GM23338 (cell line): ENCODE results near the gene JAK3. TPM values are rescaled to one million over a fixed set of nuclear protein-coding genes. Genes with fewer than 3 reads are reported as not detected.
"Not testable (repeated sequence)": the region's sequence is repeated elsewhere in the genome, so short reads cannot be mapped to it uniquely, and the experiment has no call there.

Source experiments
- ATAC-seq: fragments of 200-7000 bp; cut with Tn5 transposase; 3 replicates; pipeline ENCODE4 v1.9.1; 2020
- DNase-seq: peaks from one replicate; pipeline ENCODE4 v3.0.0-alpha.2; 2015; ENCODE audit warnings: low spot score
- H2AFZ ChIP-seq: fragments of 200-600 bp; sonication (generic); 2 replicates; pipeline ENCODE4 v1.8.0; 2016; ENCODE audit warnings: antibody characterized with exemption, mild to moderate bottlenecking, moderate library complexity
- H3F3A ChIP-seq: fragments of 200-600 bp; sonication (generic); replicated peaks from 2 replicates; pipeline ENCODE4 v1.8.0; 2017; ENCODE audit warnings: antibody characterized with exemption, mixed run types, low read depth
- H3K27ac ChIP-seq: fragments of 200-600 bp; sonication (generic); 2 replicates; pipeline ENCODE4 v1.6.1; 2016; ENCODE audit warnings: low read depth
- H3K27me3 ChIP-seq: fragments of 200-600 bp; sonication (generic); 2 replicates; pipeline ENCODE4 v1.8.0; 2016; ENCODE audit warnings: mild to moderate bottlenecking, mixed run types, moderate library complexity; ENCODE audit not compliant: insufficient read depth
- H3K36me3 ChIP-seq: fragments of 200-600 bp; sonication (generic); 2 replicates; pipeline ENCODE4 v1.8.0; 2016; ENCODE audit warnings: mild to moderate bottlenecking; ENCODE audit not compliant: insufficient read depth
- H3K4me1 ChIP-seq: fragments of 200-600 bp; sonication (generic); 2 replicates; pipeline ENCODE4 v1.8.0; 2016; ENCODE audit warnings: mild to moderate bottlenecking, moderate library complexity; ENCODE audit not compliant: insufficient read depth
- H3K4me2 ChIP-seq: fragments of 200-600 bp; sonication (generic); 2 replicates; pipeline ENCODE4 v1.7.1; 2017; ENCODE audit warnings: mixed run types
- H3K4me3 ChIP-seq: fragments of 200-600 bp; sonication (generic); 2 replicates; pipeline ENCODE4 v1.6.1; 2016; ENCODE audit warnings: mixed run types
- H3K79me2 ChIP-seq: fragments of 200-600 bp; sonication (generic); replicated peaks from 2 replicates; pipeline ENCODE4 v1.8.0; 2017; ENCODE audit warnings: mild to moderate bottlenecking; ENCODE audit not compliant: insufficient read depth
- H3K9me2 ChIP-seq: fragments of 200-600 bp; sonication (generic); 2 replicates; pipeline ENCODE4 v1.8.0; 2017; ENCODE audit not compliant: insufficient read depth
- H4K20me1 ChIP-seq: fragments of 200-600 bp; sonication (generic); replicated peaks from 2 replicates; pipeline ENCODE4 v1.8.0; 2017; ENCODE audit warnings: mild to moderate bottlenecking; ENCODE audit not compliant: insufficient read depth
- H3K27ac Mint-ChIP-seq: 2 replicates; pipeline ENCODE4 v1.8.0; 2020; ENCODE audit warnings: inconsistent platforms, mild to moderate bottlenecking, moderate library complexity, mixed read lengths
- H3K27me3 Mint-ChIP-seq: 3 replicates; pipeline ENCODE4 v1.8.0; 2022; ENCODE audit warnings: low read depth, mild to moderate bottlenecking, moderate library complexity, mixed read lengths, inconsistent platforms; ENCODE audit not compliant: insufficient read depth, poor library complexity
- H3K36me3 Mint-ChIP-seq: 3 replicates; pipeline ENCODE4 v1.8.0; 2021; ENCODE audit warnings: low read depth, mild to moderate bottlenecking, inconsistent platforms, moderate library complexity, mixed read lengths
- H3K4me1 Mint-ChIP-seq: 3 replicates; pipeline ENCODE4 v1.8.0; 2020; ENCODE audit warnings: mild to moderate bottlenecking, inconsistent platforms, mixed read lengths
- H3K4me3 Mint-ChIP-seq: 3 replicates; pipeline ENCODE4 v1.8.0; 2021; ENCODE audit warnings: moderate library complexity, mild to moderate bottlenecking, inconsistent platforms, mixed read lengths
- H3K9me3 Mint-ChIP-seq: 3 replicates; pipeline ENCODE4 v1.8.0; 2020; ENCODE audit warnings: moderate library complexity, mild to moderate bottlenecking, inconsistent platforms, mixed read lengths
- CREB1 ChIP-seq: fragments of 250-450 bp; sonication (Bioruptor Pico); IDR thresholded peaks from 2 replicates; pipeline ENCODE4 v1.5.0; 2020; ENCODE audit warnings: low read depth, mild to moderate bottlenecking, moderate library complexity
- JUNB ChIP-seq: IDR thresholded peaks from one replicate; pipeline ENCODE4 v1.6.1; 2016; ENCODE audit warnings: antibody characterized with exemption; ENCODE audit not compliant: unreplicated experiment
- STAT1 ChIP-seq: IDR thresholded peaks from one replicate; pipeline ENCODE4 v1.6.1; 2016; ENCODE audit warnings: antibody characterized with exemption; ENCODE audit not compliant: unreplicated experiment
- ZNF114 ChIP-seq: fragments of 250-450 bp; sonication (Bioruptor Pico); IDR thresholded peaks from 2 replicates; pipeline ENCODE4 v1.5.0; 2020; ENCODE audit warnings: mild to moderate bottlenecking, moderate library complexity
- polyA plus RNA-seq: library from polyadenylated mRNA; unstranded; fragments of >200 nt; fragmentation: Nextera tagmentation; extraction: Ambion mirVana; gene quantifications from 2 replicates; pipeline ENCODE4 v1.2.1, GENCODE V29; 2016
- total RNA-seq: library from RNA; depleted of rRNA; stranded (reverse); fragments of >200 nt; shearing (Covaris generic); gene quantifications from 2 replicates; pipeline ENCODE4 v1.2.3, GENCODE V29; 2014
- TF ChIP-seq, protein P1 (sequence below), 2 experiments: fragments of 200-600 bp in 1 of 2; sonication (generic) in 1 of 2; conservative IDR thresholded peaks; 2 replicates each; pipeline versions ENCODE4 v1.5.1 to v1.6.1; 2016 to 2017; ENCODE audit warnings: antibody characterized with exemption in 2 of 2, low read depth in 2 of 2, mild to moderate bottlenecking in 2 of 2, moderate library complexity in 1 of 2
- TF ChIP-seq, protein P2 (sequence below): IDR thresholded peaks from 2 replicates; pipeline ENCODE4 v1.6.1; 2016; ENCODE audit warnings: antibody characterized with exemption
- TF ChIP-seq, protein P3 (sequence below): IDR thresholded peaks from one replicate; pipeline ENCODE4 v1.6.1; 2018; ENCODE audit warnings: antibody characterized with exemption; ENCODE audit not compliant: unreplicated experiment

The JAK3 gene
- total and polyA plus RNA-seq, 2 experiments from 2014 or later = 2.9 to 5.4 TPM

GRCh38 chr19:17784201-17785008 is 63.4 kb downstream of the JAK3 start:
- no peak for TF ChIP-seq ZNF114 (CRISPR knock-in tag)
- TF ChIP-seq, protein P1, sequence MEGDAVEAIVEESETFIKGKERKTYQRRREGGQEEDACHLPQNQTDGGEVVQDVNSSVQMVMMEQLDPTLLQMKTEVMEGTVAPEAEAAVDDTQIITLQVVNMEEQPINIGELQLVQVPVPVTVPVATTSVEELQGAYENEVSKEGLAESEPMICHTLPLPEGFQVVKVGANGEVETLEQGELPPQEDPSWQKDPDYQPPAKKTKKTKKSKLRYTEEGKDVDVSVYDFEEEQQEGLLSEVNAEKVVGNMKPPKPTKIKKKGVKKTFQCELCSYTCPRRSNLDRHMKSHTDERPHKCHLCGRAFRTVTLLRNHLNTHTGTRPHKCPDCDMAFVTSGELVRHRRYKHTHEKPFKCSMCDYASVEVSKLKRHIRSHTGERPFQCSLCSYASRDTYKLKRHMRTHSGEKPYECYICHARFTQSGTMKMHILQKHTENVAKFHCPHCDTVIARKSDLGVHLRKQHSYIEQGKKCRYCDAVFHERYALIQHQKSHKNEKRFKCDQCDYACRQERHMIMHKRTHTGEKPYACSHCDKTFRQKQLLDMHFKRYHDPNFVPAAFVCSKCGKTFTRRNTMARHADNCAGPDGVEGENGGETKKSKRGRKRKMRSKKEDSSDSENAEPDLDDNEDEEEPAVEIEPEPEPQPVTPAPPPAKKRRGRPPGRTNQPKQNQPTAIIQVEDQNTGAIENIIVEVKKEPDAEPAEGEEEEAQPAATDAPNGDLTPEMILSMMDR (conservative IDR thresholded peaks at IDR 0.05; ENCODE audit: low read depth in 2 of 2) = peak; percentile 81 to 90
- no peak overlapping the region for H2AFZ ChIP-seq
- H3K27ac Mint-ChIP-seq = no peak overlapping the region

DNA sequence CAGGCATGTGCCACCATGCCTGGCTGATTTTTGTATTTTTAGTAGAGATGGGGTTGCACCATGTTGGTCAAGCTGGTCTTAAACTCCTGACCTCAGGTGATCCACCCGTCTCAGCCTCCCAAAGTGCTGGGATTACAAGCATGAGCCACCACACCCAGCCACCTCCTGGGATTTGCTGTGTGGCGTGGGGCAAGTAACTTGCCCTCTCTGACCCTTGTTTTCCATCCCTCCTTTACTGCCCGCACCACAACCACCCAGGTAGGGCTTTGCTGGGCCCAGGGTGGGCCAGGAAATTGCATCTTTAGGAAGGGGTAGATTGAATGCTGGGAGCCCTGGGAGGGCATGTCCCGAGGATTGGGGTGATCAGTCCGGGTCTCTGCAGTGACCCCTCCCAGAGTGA is 64.1 kb downstream of the JAK3 start:
- DNase-seq, H3K27me3 ChIP-seq, H3K4me3 ChIP-seq, H3F3A ChIP-seq, ATAC-seq, H3K9me3 Mint-ChIP-seq, H3K9me2 ChIP-seq, H3K27me3 Mint-ChIP-seq, H3K27ac Mint-ChIP-seq, H3K4me1 ChIP-seq, H2AFZ ChIP-seq, H3K79me2 ChIP-seq, H3K36me3 ChIP-seq, H4K20me1 ChIP-seq, H3K4me3 Mint-ChIP-seq, H3K27ac ChIP-seq: not testable (repeated sequence)
- Mint-ChIP-seq H3K4me1 (peaks cover 13% of the 10 kb centered on the region; the same call in 2 of the 3 replicates), H3K36me3 (peaks cover 17% of the 10 kb centered on the region)
- H3K4me2 ChIP-seq = 0 out of 2 replicates have a peak overlapping the region, but pooled peaks have one; percentile 34

More at GRCh38 chr19:17784201-17785008, 63.4 kb downstream of the JAK3 start:
- ATAC-seq (peak; percentile 70), DNase-seq (peak; percentile 94)
- Histone ChIP-seq H3K27me3 (no peaks in the 10 kb centered on the region), H3K4me2 (0 out of 2 replicates have a peak overlapping the region, but pooled peaks have one; percentile 34), H3K27ac (no peak overlapping the region), H3K4me1 (no peaks in the 10 kb centered on the region), H3K79me2 (no peaks in the 10 kb centered on the region), H3K4me3 (no peak overlapping the region), H3F3A (0 out of 2 replicates have a peak, but pooled peaks cover 5% of the 10 kb centered on the region), H3K9me2 (no peaks in the 10 kb centered on the region), H3K36me3 (no peaks in the 10 kb centered on the region; the same call in 1 of the 2 replicates), H4K20me1 (no peaks in the 10 kb centered on the region; the same call in 1 of the 2 replicates)
- Mint-ChIP-seq H3K4me1 (peaks cover 8% of the 10 kb centered on the region; the same call in 2 of the 3 replicates), H3K4me3 (no peak overlapping the region; the same call in 2 of the 3 replicates), H3K9me3 (no peaks in the 10 kb centered on the region), H3K36me3 (peaks cover 17% of the 10 kb centered on the region), H3K27me3 (peaks cover 2% of the 10 kb centered on the region)

DNA sequence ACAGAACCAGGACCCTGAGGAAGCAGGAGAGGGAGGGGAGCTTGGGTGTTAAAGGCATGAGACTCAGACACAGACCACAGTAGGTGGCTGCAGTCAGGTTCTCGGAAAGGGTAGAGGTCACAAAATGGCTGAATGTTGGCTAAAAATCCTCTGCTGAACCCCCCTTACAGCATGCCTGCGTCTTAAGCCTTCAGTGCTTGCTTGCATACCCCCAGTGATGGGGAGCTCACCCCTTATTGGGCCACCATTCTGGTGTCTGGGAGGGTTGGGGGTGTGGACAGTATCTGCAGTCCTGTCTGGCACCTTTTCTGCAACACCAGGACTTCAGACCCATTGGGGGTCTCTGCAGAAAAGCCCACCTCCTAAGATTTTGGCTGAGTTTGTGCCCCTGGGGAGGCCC is 67.0 kb downstream of the JAK3 start:
- Histone ChIP-seq H3K79me2 (no peaks in the 10 kb centered on the region), H4K20me1 (no peaks in the 10 kb centered on the region; the same call in 1 of the 2 replicates), H3K4me2 (no peak overlapping the region), H3K36me3 (no peaks in the 10 kb centered on the region), H3K9me2 (no peaks in the 10 kb centered on the region), H3K27ac (no peak overlapping the region), H3K4me3 (no peak overlapping the region), H3F3A (0 out of 2 replicates have a peak, but pooled peaks cover 10% of the 10 kb centered on the region), H2AFZ (no peak overlapping the region), H3K27me3 (no peaks in the 10 kb centered on the region), H3K4me1 (no peaks in the 10 kb centered on the region)
- H3K36me3 Mint-ChIP-seq = peaks cover 10% of the 10 kb centered on the region
- no peak overlapping the region for H3K4me3 Mint-ChIP-seq
- no peak for DNase-seq
- H3K27me3 Mint-ChIP-seq = peaks cover 11% of the 10 kb centered on the region
- TF ChIP-seq CREB1 (CRISPR knock-in tag) (no peak), STAT1 (no peak), JUNB (no peak)
- TF ChIP-seq, protein P2, sequence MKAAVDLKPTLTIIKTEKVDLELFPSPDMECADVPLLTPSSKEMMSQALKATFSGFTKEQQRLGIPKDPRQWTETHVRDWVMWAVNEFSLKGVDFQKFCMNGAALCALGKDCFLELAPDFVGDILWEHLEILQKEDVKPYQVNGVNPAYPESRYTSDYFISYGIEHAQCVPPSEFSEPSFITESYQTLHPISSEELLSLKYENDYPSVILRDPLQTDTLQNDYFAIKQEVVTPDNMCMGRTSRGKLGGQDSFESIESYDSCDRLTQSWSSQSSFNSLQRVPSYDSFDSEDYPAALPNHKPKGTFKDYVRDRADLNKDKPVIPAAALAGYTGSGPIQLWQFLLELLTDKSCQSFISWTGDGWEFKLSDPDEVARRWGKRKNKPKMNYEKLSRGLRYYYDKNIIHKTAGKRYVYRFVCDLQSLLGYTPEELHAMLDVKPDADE = no peak
- TF ChIP-seq, protein P1 (conservative IDR thresholded peaks at IDR 0.05; ENCODE audit: low read depth in 2 of 2) = no peak
- TF ChIP-seq, protein P3, sequence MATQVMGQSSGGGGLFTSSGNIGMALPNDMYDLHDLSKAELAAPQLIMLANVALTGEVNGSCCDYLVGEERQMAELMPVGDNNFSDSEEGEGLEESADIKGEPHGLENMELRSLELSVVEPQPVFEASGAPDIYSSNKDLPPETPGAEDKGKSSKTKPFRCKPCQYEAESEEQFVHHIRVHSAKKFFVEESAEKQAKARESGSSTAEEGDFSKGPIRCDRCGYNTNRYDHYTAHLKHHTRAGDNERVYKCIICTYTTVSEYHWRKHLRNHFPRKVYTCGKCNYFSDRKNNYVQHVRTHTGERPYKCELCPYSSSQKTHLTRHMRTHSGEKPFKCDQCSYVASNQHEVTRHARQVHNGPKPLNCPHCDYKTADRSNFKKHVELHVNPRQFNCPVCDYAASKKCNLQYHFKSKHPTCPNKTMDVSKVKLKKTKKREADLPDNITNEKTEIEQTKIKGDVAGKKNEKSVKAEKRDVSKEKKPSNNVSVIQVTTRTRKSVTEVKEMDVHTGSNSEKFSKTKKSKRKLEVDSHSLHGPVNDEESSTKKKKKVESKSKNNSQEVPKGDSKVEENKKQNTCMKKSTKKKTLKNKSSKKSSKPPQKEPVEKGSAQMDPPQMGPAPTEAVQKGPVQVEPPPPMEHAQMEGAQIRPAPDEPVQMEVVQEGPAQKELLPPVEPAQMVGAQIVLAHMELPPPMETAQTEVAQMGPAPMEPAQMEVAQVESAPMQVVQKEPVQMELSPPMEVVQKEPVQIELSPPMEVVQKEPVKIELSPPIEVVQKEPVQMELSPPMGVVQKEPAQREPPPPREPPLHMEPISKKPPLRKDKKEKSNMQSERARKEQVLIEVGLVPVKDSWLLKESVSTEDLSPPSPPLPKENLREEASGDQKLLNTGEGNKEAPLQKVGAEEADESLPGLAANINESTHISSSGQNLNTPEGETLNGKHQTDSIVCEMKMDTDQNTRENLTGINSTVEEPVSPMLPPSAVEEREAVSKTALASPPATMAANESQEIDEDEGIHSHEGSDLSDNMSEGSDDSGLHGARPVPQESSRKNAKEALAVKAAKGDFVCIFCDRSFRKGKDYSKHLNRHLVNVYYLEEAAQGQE = no peak
- H3K4me1 Mint-ChIP-seq = peaks cover 13% of the 10 kb centered on the region
- no peak for ATAC-seq
- no peaks in the 10 kb centered on the region for H3K9me3 Mint-ChIP-seq
- no peak overlapping the region for H3K27ac Mint-ChIP-seq
